UCSD-AML1 (cell line): ENCODE data around the gene NXPH4.

Experiments used
- DNase-seq: peaks from one replicate; lab custom pipeline; 2025; ENCODE audit not compliant: unreplicated experiment; lab: John Stamatoyannopoulos, UW

Gene NXPH4

GRCh38 chr12:57216014-57216911 lies at the start of gene NXPH4:
Gene NXPH4, plus strand, starts transcription at chr12:57216794. Its CDS starts 176 bp downstream, at chr12:57216970.
- no peak for DNase-seq

DNA sequence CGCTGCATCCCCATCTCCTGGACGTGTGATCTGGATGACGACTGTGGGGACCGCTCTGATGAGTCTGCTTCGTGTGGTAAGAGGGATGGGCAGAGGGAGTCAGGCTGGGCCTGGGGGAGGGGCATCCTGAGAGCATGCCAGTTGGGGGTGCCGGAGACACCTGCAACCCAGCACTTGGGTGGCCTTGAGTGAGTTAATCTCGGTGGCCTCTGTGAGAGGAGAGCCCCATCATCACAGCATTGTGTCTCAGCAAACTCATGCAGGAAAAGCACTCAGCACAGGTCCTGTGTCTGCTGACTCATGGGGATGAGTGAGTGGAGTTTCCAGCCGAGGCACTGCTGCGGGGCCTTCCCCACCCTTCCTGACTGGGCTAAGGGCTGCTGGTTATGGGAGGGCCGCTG lies 49.6 kb upstream of the NXPH4 start:
- no peak for DNase-seq

GRCh38 chr12:57168058-57168457 lies 48.5 kb upstream of the NXPH4 start:
- no peak for DNase-seq

DNA sequence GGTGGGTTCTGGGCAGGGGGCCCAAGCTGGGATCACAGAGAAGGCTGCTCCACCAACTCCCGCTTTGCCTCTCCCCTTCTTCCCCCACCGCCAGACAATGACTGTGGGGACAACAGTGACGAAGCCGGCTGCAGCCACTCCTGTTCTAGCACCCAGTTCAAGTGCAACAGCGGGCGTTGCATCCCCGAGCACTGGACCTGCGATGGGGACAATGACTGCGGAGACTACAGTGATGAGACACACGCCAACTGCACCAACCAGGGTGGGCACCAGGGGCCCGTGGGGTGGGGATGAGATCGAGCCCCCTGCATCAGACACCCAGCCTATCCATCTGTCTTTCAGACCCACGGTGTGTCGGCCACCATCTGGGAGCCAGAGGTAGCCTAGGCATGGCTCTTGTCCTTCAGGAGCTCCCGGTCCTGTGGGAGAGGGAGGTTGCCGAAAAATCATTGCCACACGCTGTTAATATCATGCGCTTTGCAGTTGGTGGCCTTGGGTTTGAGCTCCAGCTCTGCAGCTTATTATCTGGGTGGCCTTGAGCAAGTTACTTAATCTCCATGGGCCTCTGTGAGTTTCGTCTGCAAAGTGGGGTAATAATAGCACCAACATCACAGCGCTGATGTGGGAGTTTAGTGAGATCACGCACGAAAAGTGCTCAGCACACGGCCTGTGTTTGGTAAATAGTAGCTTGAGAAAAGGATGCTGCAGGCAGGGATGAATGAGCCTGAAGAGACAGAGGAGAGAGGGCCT lies 47.4 kb upstream of the NXPH4 start:
- no peak for DNase-seq

DNA sequence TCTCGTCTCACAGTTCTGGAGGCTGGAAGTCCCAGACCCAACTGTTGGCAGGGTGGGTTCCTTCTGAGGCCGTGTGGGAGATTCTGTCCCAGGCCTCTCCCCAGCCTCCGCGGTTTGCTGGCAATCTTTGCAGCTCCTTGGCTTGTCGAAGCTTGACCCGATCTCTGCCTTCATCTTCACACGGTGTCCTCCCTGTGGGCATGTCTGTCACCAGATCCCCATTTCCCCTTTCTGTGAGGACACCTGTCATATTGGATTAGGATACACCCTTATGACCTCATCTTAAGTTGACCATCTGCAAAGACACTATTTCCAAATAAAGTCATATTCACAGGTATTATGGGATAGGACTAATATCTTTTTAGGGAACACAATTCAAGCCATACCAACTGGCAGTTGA lies 46.6 kb upstream of the NXPH4 start:
- DNase-seq = no peak

GRCh38 chr12:57170408-57170807 lies 46.2 kb upstream of the NXPH4 start:
- no peak for DNase-seq

DNA sequence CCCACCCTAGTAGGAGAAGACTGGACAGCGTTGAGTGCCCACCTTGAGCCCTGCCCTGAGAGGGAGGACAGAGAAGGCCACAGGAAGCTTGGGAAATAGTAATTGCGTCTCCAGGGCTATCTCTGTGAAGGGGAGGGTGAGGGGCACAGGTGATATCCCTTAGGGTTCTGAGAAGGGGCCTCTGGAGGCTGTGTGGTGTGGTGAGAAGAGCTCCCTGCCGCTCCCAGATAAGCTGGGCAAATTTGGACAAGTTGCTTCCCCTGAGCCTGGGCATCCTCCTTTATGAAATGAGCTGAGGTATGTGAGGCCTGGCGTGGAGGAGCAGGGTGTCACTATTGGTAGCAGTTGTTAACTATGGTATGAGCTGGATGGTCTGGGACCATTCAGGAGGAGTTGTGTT lies 45.7 kb upstream of the NXPH4 start:
- no peak for DNase-seq

DNA sequence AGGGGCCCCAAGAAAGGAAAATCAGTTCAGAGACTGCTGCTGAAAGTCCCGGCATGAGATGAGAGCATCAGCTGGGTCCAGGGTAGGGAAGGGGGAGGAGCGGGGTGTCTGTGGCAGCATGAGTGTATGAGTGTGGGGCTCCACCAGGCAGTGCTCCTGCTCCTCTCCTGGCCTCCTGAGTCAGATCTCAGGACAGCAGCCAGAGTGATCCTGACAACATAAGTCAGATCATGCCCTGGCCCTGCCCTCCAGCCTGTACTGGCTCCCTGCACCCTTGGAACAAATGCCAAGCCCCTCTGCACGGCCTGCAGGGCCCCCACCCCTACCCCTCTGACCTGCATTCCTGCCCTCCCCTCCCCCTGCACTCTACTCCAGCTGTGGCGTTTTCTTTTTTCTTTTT lies 44.9 kb upstream of the NXPH4 start:
- DNase-seq = no peak

GRCh38 chr12:57173089-57173488 lies 43.5 kb upstream of the NXPH4 start:
- DNase-seq = peak; percentile 48

GRCh38 chr12:57173683-57174082 lies 42.9 kb upstream of the NXPH4 start:
- DNase-seq = no peak

DNA sequence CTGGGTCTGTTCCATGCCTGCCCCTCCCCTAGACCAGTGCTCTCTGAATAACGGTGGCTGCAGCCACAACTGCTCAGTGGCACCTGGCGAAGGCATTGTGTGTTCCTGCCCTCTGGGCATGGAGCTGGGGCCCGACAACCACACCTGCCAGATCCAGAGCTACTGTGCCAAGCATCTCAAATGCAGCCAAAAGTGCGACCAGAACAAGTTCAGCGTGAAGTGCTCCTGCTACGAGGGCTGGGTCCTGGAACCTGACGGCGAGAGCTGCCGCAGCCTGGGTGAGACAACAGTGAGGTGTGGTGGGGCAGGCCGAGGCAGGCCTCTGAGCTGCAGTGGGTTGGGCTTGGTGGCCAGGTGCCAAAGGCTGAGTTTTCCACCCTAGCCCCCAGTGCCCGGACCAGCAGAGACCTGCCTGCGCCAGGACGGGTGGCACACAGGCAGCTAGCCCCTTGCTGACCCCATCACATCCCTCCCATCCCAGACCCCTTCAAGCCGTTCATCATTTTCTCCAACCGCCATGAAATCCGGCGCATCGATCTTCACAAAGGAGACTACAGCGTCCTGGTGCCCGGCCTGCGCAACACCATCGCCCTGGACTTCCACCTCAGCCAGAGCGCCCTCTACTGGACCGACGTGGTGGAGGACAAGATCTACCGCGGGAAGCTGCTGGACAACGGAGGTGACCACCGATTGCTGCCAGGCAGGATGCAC lies 41.0 kb upstream of the NXPH4 start:
- peak; percentile 75 for DNase-seq

DNA sequence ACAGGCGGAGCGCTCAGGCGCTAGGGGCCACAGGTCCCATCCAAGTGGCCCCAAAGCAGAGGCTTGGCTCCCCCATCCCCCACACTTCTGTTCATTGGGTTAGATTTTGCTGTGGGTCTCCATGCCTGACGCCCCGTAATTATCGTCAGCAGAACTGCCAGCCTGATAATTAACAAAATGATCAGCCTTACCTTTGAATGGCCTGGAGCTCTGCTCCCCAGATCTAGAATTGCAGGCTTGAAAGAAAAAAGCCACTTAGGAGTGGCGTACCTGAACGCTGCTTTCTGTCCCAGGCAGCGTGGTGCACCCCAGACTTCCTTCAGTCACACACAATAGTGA lies 40.5 kb upstream of the NXPH4 start:
- no peak for DNase-seq

GRCh38 chr12:57176846-57177245 lies 39.7 kb upstream of the NXPH4 start:
- no peak for DNase-seq

DNA sequence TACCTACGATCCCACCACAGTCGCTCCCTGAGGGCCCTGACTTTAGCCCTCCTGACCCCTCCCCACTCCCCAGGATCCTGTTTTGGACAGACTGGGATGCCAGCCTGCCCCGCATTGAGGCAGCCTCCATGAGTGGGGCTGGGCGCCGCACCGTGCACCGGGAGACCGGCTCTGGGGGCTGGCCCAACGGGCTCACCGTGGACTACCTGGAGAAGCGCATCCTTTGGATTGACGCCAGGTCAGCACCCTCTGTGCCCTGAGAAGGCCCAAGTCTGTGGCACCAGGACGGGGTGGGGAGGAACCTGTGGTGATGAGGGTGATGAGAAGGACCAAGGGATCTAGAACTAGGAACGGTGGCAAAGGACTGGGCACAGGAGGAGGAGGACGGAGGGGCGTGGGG lies 39.2 kb upstream of the NXPH4 start:
- no peak for DNase-seq

GRCh38 chr12:57178213-57178612 lies 38.4 kb upstream of the NXPH4 start:
- no peak for DNase-seq

GRCh38 chr12:57179331-57180086 lies 37.1 kb upstream of the NXPH4 start:
- DNase-seq = no peak

DNA sequence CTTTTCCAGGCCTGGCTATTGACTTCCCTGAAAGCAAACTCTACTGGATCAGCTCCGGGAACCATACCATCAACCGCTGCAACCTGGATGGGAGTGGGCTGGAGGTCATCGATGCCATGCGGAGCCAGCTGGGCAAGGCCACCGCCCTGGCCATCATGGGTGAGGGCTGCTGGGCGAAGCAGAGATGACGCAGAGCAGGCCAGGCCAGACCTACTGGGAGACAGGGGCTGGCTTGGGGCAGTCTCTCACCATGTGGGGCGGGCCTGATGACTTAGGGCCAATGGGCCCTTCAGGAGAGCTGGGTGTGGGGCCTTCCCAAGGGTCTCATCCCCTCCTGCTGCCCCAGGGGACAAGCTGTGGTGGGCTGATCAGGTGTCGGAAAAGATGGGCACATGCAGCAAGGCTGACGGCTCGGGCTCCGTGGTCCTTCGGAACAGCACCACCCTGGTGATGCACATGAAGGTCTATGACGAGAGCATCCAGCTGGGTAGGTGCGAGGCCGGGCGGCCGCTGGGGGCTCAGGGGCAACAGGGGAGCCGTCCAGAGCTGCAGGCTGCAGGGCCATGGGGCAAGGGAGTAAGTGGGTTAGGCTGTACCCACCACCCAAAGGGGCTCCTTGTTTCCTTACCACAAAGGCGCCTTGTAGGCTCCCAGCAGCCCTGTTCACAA lies 36.1 kb upstream of the NXPH4 start:
- DNase-seq = no peak

GRCh38 chr12:57181072-57181471 lies 35.5 kb upstream of the NXPH4 start:
- DNase-seq = no peak

- DNase-seq = no peak
Measured at GRCh38 chr12:57181561-57182155, 34.9 kb upstream of the NXPH4 start.

GRCh38 chr12:57182918-57183575 lies 33.5 kb upstream of the NXPH4 start:
- peak; percentile 64 for DNase-seq
